WERI-Rb-1 (cell line): ENCODE results near the gene AATF.

Experiments
- DNase-seq: peaks from one replicate; pipeline ENCODE4 v3.0.0-alpha.2; 2020
- H3K27ac ChIP-seq: fragments of 250-450 bp; sonication (Bioruptor Pico); 2 replicates; pipeline ENCODE4 v1.5.1; 2020; ENCODE audit warnings: mild to moderate bottlenecking, moderate library complexity
- H3K27me3 ChIP-seq: fragments of 250-450 bp; sonication (Bioruptor Pico); 2 replicates; pipeline ENCODE4 v1.5.1; 2021; ENCODE audit warnings: mild to moderate bottlenecking, low read depth, moderate library complexity; ENCODE audit not compliant: insufficient read depth, severe bottlenecking
- H3K36me3 ChIP-seq: fragments of 250-450 bp; sonication (Bioruptor Pico); 2 replicates; pipeline ENCODE4 v1.5.1; 2020; ENCODE audit warnings: mild to moderate bottlenecking, moderate library complexity
- H3K4me3 ChIP-seq: 2 replicates; pipeline ENCODE4 v1.5.1; 2011; ENCODE audit warnings: low read depth, mild to moderate bottlenecking, control low read depth, low read length
- H3K9me3 ChIP-seq: fragments of 250-450 bp; sonication (Bioruptor Pico); 2 replicates; pipeline ENCODE4 v1.5.1; 2021; ENCODE audit warnings: mild to moderate bottlenecking, moderate library complexity; ENCODE audit not compliant: severe bottlenecking
- CTCF ChIP-seq: IDR thresholded peaks from 2 replicates; pipeline ENCODE4 v1.5.1; 2011; ENCODE audit warnings: low read depth, mild to moderate bottlenecking, control low read depth, inconsistent platforms, low read length

Gene AATF

GRCh38 chr17:36948717-36949460 is at the start of gene AATF:
TSS of gene AATF (plus strand) at chr17:36948954. CDS start at chr17:36949126, 172 bp downstream.
- peak; percentile 96 for DNase-seq
- TF ChIP-seq CTCF = no peak

GRCh38 chr17:36899250-36900159 is 49.2 kb upstream of the AATF start:
- Histone ChIP-seq H3K9me3 (no peaks in the 10 kb centered on the region), H3K36me3 (no peaks in the 10 kb centered on the region), H3K27ac (no peak overlapping the region), H3K27me3 (no peaks in the 10 kb centered on the region), H3K4me3 (no peak overlapping the region)
- no peak for DNase-seq
- no peak for TF ChIP-seq CTCF

More at GRCh38 chr17:36948717-36949460, at the start of gene AATF:
- H3K4me3 ChIP-seq = peak within 1 kb of the TSS; percentile 95
- H3K27me3 ChIP-seq = peaks cover 32% of the 10 kb centered on the region
- H3K36me3 ChIP-seq = peaks cover 28% of the 10 kb centered on the region
- H3K27ac ChIP-seq = peak within 1 kb of the TSS; percentile 61
- H3K9me3 ChIP-seq = no peaks in the 10 kb centered on the region

- no peak for TF ChIP-seq CTCF
- no peak for DNase-seq
- Histone ChIP-seq H3K36me3 (no peaks in the 10 kb centered on the region), H3K9me3 (no peaks in the 10 kb centered on the region), H3K4me3 (no peak overlapping the region), H3K27me3 (no peaks in the 10 kb centered on the region), H3K27ac (no peak overlapping the region)
Observed at GRCh38 chr17:36900160-36900512, 48.6 kb upstream of the AATF start.

- DNase-seq = no peak
- Histone ChIP-seq H3K9me3 (no peaks in the 10 kb centered on the region), H3K27ac (no peak overlapping the region), H3K27me3 (no peaks in the 10 kb centered on the region), H3K36me3 (no peaks in the 10 kb centered on the region), H3K4me3 (no peak overlapping the region)
- TF ChIP-seq CTCF = no peak
Observed at GRCh38 chr17:36901506-36901905, 47.2 kb upstream of the AATF start.

- H3K27me3 ChIP-seq = no peaks in the 10 kb centered on the region
- peak; percentile 50 for DNase-seq
- H3K27ac ChIP-seq = no peak overlapping the region
- H3K9me3 ChIP-seq = no peaks in the 10 kb centered on the region
- TF ChIP-seq CTCF = no peak
- no peaks in the 10 kb centered on the region for H3K36me3 ChIP-seq
- no peak overlapping the region for H3K4me3 ChIP-seq
Observed at GRCh38 chr17:36907407-36907806, 41.3 kb upstream of the AATF start.
